HG03066 (cell line): ENCODE results near the gene IGFBP4.

ENCODE experiments used
- ATAC-seq: cut with Tn5 transposase; IDR thresholded peaks from one replicate; pipeline ENCODE4 v1.9.1; 2021; ENCODE audit warnings: low read depth; ENCODE audit not compliant: unreplicated experiment

IGFBP4 gene

DNA sequence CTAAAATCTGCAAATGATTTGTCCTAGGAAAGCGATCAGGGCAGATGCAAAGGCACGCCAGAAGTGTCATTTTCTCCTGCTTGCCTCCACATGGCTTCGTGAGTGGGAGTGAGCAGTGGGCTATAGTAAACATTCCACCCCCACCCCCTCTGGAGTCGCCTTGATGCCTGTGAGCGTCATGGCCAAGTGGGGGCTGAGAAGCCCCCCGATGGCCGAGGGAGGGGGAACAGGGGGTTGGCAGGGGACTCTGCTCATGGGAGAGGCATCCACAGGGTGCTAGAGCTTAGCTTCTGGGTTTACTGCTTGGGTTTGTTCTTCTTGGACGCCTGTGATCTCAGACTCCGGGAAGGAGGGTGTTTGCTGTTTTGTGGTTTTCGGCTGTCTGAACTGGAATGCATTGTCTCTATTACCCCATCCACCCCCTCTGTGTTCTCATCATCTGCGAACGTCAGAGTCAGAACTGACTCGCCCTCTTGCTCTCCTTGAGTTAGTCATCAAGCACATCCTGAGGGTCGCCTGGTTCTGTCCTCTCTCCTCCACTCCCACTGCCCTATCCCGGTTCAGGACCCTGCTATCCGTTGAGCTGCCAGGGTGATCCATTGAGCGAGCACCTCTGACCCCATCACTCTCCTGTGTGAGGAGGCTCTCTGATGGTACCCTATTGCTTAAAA lies 42.7 kb downstream of the IGFBP4 start:
- no peak for ATAC-seq

DNA sequence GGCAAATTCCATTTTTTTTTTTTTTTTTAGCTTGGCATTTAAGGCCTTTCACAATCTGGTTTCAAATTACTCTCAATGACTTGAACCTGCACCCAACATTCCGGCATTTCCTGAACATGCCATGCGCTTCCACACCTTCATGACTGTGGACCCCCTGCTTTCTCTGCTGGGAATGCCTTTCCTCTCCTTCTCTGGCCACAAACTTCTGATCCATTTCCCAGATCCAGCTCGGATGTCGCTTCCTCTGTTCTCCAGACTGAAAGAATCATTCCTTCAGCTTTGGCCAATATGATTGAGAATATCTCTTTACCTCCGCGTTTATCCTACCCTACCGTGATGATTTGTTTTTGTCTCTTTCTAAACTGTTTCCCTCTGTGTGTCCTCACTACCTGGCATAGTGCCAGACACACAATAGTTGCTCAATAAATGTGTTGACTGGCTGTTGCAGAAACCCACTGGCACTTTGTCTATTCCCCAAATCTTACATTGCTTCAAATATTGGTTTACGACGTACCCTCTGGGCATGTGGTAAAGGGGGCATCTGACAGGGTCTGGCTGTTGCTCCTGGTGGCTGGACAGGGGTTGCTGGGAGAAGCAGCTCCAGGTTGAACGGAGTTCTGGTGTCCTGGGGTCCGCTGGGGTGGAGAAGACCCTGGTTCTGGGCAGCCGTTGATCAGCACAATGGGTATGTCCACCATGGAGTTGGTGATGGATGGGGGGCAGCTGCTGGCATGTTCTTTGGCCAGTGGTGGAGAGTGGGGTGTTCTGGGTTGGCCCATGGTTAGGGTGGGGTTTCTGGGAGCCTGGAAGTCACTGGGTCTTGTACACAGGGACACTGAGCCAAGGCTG lies 43.5 kb downstream of the IGFBP4 start:
- ATAC-seq = no peak

DNA sequence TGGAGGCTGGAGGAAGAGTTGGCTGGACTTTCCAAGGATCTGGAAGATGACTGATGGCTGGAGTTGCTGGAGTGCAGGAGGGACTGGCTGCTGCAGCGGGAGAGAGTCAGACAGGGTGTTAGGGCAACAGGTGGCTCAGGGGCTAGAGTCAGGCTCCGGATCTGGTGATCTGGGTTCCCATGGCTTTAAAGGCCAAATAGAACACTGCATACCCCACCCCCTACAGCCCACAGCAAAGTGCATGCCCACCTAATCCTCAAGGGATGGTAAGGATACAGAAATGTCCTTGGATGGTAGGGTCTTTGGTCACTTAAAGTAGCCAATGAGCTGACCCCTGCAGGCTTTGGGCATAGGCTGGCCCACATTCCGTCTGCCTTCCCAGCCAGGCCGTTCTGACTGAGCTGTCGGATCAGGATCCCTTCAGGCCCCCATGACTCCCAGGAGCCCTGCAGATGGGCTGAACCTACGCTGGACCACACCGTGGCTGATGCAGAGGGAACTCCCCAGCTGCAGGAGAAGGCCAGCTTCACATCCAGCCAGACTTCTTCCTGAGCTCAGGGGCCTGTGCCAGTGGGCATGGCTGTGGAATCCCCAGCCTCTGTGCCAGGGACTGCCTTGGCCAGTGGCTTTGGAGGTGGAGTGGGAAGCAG lies 44.2 kb downstream of the IGFBP4 start:
- no peak for ATAC-seq

DNA sequence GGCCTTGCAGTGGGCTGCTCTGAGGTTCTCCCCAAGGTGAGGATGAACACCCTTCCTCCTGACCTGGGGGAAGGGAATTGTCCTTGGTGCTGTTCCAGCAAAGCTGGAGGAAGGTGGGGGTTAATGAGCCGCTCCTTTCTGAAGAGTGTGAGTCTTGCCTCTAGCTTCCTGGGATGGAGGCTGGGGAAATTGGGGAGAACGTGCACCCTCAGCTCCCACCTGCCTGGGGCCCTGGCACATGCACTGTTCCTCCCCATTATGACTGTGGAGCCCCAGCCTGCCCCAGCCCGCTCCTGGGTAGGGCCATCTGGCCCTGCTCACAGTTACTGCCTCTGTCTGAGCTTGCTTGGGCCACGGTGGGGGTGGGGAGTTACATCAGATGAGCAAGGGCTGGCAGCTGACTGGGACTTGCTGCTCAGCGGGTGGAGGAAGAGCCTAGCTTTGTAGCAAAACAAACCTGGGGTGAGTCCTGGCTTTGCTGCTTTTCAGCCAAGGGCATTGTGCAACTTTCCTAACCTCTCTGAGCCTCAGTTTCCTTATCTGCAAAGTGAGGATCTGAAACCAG lies 47.1 kb downstream of the IGFBP4 start:
- ATAC-seq = no peak

DNA sequence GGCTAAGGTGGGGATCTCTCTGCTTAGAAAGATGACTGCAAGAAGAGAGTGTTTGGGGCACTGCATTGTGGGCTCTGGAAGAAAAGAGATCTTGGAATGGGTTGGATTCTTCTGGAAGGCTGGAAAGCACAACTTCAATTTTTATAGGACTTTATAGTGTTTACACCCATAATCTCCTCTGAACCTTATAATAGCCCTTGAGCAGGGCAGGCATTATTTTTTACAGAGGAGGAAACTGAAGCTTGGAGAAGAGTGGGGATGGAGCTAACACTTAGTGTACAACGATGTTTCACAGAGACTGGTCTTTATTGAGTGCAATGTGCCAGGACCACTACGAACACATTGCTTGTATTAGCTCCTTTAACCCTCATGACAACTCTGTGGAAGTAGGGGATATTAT lies 47.7 kb downstream of the IGFBP4 start:
- ATAC-seq = no peak

DNA sequence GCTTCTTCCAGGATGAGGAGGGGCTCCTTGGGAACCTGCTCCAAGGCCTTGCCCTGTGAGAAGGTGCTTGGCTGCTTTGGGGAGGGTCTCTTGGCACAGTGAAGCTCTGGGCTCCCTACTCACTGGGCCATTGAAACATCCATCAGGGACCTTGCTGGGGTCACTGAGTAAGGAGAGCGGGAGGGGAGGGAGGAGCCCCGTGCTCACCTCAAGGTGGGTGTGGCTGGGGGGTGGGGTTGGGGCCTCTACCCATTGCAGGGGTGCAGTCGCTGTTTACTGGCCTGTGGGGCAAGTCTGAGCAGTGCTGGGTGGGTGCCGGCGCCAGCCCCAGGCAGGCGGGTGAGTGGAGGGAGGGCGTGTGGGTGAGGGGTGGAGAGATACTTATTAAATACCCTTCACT lies 48.2 kb downstream of the IGFBP4 start:
- no peak for ATAC-seq

DNA sequence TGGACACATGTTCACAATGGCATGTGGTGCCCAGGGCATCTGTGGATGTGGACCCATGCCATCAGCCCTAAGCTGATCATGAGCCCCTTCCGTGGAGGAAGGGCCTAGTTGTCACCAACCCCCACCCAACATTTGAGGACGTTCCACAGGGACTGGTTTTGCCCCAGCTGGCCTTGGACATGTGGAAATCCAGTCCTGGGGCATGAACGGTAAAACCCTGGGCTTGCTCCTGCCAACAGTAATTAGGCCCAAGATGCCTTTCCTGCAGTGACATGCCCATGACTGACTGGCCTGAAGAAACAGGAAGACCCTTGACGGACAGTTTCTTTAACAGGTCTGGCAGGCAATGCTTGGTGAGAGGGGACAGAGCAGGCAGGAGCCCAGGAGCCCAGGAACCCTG lies 50.4 kb downstream of the IGFBP4 start:
- ATAC-seq = no peak

DNA sequence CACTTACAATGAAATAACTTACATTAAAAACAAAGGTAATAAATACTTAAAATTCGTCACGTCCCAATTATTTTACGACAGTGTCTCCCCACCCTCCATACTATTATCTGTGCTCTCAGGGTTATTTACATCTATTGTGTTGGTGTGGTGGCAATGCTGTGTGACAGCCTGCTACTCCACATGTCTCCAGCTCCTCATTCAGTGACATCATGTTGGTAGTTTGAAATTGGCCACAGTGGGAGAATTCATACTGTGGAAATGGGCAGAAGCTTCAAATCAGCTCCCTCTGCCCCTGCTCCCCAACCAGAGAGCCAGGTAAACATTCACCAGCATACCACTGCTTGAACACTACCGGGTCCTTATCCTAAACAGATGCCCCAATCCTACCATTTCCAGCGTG lies 51.9 kb downstream of the IGFBP4 start:
- ATAC-seq = no peak

DNA sequence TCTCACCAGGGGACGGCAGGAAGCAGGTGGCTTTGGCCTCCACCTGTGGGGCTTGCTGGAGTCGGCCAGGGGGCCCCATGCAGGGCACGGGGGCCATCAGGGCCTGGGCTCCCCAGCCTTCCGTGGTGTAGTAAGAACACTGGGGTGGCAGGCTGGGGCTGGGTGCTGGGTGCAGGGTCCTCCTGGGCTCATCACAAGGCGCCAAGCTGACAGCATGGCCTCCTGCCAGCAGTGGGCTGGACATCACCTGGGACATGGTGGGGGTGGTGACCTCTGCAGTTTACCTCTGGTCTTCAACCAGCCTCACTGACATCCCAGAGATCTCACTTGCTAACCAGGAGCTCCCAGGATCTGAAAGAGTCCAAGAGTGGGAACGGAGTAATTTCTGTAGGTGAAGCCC lies 52.9 kb downstream of the IGFBP4 start:
- no peak for ATAC-seq

DNA sequence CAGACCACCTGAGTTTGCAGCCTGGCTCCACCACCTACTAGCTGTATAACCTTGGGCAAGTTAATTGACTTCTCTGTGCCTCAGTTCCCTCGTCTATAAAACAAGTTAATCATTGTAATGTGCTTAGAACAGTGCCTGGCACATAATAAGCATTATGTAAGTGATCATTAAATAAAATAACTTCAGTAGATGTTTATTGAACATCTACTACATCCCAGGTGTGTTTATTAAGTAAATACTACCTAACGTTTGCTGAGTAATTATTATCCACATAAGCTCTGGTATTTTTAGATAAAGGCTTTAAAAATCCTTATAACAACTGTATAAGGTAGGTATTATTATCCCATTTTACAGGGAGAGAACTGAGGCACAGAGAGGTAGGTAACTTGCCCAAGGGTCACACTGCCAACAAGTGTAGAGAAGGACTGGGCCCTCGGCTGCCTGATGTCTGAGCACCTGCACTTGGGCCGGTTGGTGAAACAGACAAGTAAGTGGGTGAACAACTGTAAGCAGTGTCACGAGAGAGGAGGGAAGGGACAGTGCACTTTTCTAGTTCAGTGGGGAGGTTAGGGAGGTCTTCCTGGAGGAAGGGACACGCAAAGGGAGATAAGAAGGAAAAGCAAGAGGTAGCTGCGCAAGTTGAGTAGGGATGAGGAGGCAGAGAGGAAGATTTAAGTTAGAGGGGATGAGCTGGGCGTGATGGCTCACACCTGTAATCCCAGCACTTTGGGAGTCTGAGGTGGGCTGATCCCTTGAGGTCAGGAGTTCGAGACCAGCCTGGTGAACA lies 53.6 kb downstream of the IGFBP4 start:
- ATAC-seq = no peak

DNA sequence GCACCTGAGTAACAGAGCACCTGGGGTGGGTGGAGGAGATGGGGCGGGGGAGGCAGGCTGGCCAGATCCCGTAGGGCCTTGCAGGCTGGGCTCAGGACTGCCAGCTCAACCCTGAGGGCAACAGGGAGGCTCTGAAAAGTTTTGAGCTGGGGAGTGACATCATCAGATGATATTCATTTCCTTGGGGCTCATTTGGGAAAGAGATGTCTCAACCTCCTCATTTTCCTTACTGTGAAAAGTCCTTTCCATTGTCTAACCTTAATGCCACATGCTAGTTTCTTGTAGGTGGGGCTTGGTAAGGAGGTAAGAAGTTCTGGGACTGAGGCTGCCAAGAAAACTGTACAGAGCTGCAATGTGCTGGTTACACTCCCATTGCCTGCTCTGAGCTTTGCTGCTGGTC lies 54.4 kb downstream of the IGFBP4 start:
- no peak for ATAC-seq

DNA sequence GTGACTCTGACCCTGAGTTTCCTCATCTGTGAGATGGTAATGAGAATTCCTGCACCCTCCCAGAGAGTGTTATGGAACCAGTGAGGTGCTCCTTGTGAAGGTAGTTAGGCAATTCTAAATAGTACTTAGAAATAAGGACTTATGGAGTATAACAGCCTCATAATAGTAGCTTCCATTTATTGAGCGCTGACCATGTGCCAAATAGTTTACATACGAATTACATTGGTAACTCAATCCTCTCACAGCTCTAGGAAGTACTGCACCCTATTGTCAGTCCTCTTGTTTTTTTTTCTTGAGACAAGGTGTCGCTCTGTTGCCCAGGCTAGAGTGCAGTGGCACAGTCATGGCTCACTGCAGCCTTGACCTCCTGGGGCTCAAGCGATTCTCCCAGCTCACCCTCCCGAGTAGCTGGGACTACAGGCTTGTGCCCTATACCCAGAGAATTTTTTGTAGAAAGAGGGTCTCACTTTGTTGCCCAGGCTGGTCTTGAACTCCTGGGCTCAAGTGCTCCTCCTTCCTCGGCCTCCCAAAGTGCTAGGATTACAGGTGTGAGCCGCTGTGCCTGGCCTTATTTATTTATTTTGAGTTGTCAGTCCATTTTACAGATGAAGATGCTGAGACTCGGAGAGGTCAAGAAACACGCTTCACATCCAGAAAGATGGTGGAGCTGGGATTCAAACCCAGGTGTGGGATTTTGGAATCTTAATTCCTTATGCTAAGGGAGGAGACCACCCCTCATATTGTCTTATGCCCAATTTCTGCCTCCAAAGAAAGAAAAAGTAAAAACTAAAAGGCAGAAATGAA lies 55.2 kb downstream of the IGFBP4 start:
- ATAC-seq = no peak

DNA sequence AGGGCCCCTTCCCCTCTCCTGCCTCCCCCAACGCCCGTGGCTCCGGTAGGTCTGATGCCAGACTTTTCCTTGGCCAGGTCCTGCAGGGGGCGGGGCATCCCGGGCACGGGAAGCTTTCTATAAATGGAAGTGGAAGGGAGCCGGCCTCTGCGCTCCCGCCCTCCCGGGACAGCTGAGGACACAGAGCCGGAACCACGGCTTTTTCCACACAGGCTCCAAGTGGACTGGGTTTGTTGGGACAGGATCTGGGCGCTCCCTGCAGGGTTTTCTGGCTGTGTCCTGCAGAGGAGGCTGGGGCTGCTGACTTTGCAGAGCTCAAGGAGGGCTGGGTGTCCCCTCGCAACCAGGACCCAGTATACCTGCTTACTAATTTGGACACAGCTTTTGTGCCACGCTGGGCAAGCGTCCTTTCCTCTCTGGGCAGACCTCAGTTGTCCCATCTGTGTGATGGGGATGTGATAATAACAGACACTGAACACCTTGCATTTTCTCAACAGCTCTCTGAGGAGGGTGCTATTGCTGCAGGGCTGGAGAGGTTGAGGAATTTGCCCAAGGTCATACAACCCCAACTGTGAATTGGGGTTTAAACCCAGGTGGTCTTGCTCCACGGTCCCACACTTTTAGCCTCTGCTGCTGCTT lies 56.4 kb downstream of the IGFBP4 start:
- no peak for ATAC-seq

DNA sequence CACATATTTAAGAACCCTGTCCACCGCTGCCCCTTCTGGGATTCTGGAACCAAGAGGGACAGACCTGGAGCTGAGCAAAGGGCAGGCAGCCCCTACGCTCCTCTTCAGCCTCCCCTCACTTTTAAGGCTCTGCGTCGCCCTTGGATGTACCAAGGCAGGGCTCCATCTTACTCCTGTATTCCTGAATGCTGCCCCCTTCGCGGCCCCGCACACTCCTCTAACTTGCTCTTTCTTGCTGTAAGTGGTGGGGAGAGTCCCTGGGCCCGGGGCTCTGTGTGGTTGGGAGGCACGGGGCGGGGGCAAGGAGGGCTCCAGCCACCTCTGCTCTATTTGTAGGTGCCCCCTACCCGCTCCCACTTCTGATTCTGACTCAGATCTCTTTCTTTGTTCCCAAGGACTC lies 56.9 kb downstream of the IGFBP4 start:
- ATAC-seq = no peak

DNA sequence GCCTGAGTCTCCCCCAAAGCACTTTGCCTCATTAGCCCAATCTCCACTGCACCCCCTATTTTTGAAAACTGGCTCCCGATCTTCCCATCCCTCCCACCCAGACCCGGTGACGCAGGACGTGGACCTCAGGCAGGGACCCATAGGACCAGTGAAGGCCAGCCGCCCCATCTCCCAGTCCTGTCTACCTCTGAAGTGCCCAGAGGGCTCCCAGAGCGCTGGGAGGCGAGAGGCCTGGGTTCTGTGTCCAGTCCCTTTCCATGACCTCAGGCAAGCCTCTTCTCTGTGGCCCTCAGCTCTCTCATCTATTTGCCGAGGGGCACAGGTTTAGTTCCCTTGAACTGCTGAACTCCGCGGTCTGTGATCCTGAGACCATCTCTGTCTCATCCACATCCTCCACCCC lies 57.5 kb downstream of the IGFBP4 start:
- no peak for ATAC-seq

DNA sequence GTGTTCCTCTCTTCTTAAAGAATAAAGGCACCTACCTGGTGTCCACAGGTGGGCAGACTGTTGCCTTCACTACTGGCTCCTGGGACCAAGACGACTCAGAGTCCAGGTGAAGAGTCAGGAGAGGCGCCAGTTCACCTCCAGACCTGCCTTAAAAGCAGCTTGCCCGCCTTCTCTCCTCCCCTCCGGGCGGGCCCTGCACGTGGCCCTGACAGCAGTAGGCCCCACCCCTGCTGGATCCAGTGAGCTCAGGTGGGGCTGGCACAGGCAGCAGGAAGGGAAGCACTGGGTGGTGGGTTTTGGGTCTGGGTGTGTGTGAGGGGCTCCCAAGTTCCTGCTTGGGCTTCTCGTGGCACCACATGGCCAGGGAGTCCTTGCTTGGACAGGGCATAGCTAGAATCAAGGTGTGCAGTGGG lies 58.3 kb downstream of the IGFBP4 start, which contains the start of gene TNS4:
TSS of gene TNS4 (minus strand) at position 125 of the 413 bp plus-strand sequence. CDS start 5,198 bp downstream, outside the sequence.
- ATAC-seq = no peak

DNA sequence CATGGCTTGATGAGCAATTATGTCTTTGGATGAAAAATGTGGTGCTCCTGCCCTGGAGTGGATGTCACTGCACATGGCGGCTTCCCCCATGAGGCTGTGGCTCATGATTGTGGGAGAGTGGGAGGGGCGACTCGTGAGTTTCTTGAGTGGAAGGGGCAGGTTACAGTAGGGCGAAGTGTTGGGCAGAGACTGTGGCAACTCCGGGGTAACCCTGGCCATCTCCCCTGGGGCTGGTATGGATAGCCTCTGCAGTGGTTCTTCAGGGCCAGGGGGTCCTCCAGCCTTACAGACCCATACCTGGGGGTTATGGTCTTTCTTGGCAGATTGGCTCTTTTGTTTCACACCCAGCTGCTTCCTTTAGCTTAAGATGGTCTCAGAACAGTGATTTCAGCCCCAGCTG lies 59.5 kb downstream of the IGFBP4 start:
- ATAC-seq = no peak

DNA sequence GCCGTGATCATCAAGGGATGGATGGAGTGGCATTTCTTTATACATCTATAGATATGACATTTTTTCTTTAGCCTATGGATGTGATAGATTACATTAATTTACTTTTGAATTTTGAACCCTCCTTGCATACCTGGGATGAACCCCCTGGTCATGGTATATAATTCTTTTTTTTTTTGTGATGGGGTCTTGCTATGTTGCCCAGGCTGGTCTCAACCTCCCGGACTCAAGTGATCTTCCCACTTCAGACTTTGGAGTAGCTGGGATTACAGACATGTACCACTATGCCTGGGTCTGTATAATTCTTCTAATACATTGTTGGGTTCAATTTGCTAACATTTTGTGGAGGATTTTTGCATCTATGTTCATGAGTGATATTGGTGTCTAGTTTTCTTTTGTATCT lies 59.9 kb downstream of the IGFBP4 start:
- ATAC-seq = no peak

DNA sequence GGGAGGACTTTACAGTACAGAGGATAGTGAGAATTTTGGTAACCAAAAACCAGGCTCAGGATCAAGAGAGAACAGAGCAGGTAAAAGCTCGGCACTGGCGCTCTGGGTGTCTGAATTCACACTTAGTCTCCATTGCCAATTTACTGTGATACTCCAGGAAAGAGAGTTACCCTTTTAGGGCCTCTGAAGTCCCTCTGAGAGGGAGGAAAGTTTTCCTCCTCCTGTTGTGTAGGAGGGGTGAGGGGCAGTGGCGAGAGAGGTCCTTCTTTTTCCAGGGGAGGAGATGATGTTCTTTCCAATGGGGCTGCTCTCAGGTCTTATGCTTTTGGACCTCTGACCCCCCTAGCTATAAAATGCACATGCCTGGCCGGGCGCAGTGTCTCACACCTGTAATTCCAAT lies 63.5 kb downstream of the IGFBP4 start:
- ATAC-seq = no peak
